B cell (primary cell): ENCODE measurements around the gene PRAMEF15.
"Not testable (repeated sequence)": the region's sequence is repeated elsewhere in the genome, so short reads cannot be mapped to it uniquely, and the experiment has no call there.

Experiments used
- CTCF ChIP-seq: fragments of 200-600 bp; IDR thresholded peaks from one replicate; pipeline ENCODE4 v1.8.0; 2022; ENCODE audit warnings: antibody characterized with exemption, mild to moderate bottlenecking
- EZH2 ChIP-seq: IDR thresholded peaks from 2 replicates; pipeline ENCODE4 v1.6.1; 2012; ENCODE audit warnings: borderline replicate concordance, low read depth, mild to moderate bottlenecking, moderate library complexity, low read length; ENCODE audit not compliant: insufficient read depth, poor library complexity, severe bottlenecking

- TF ChIP-seq CTCF: peak; percentile 74
- not testable (repeated sequence) for TF ChIP-seq EZH2
Observed at GRCh38 chr1:13356774-13357173, 41.4 kb downstream of the PRAMEF15 start.
